PC-9 (cell line): ENCODE measurements around the gene SMPD4.
"Not testable (repeated sequence)": the region's sequence is repeated elsewhere in the genome, so short reads cannot be mapped to it uniquely, and the experiment has no call there.

ENCODE experiments used
- EZH2 ChIP-seq: fragments of 200-600 bp; sonication (generic); IDR thresholded peaks from 2 replicates; pipeline ENCODE4 v1.8.0; 2017; ENCODE audit warnings: antibody characterized with exemption, low read depth
- TF ChIP-seq, protein P1 (sequence below): fragments of 200-600 bp; sonication (generic); conservative IDR thresholded peaks from 2 replicates; pipeline ENCODE4 v1.6.1; 2017; ENCODE audit warnings: mixed run types, antibody characterized with exemption, mild to moderate bottlenecking, moderate library complexity

DNA sequence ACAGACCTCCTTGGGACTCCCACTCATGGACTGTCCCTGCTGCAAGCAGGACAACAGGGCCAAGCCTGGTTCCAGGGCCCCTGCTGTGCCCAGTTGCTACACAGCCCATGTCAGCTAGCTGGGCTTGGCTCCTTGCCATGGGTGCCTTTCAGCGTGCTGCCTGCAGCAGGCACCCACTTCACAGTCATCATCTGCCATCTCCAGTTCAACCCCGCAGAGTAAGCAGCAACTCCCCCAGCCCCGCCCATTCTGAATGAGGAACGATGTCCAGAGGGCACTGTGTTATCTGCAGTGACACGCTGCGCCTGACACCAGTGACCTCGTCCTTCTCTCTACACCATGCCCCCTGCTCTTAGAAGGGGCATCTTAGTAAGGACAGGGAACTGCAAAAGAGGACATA is 21.1 kb upstream of the SMPD4 start:
- TF ChIP-seq, protein P1, sequence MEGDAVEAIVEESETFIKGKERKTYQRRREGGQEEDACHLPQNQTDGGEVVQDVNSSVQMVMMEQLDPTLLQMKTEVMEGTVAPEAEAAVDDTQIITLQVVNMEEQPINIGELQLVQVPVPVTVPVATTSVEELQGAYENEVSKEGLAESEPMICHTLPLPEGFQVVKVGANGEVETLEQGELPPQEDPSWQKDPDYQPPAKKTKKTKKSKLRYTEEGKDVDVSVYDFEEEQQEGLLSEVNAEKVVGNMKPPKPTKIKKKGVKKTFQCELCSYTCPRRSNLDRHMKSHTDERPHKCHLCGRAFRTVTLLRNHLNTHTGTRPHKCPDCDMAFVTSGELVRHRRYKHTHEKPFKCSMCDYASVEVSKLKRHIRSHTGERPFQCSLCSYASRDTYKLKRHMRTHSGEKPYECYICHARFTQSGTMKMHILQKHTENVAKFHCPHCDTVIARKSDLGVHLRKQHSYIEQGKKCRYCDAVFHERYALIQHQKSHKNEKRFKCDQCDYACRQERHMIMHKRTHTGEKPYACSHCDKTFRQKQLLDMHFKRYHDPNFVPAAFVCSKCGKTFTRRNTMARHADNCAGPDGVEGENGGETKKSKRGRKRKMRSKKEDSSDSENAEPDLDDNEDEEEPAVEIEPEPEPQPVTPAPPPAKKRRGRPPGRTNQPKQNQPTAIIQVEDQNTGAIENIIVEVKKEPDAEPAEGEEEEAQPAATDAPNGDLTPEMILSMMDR = not testable (repeated sequence)
- TF ChIP-seq EZH2 = not testable (repeated sequence)
